Hematopoietic multipotent progenitor cell treated with erythropoietin and hydrocortisone succinate and interleukin-3 and kit ligand, for 6 days (in vitro differentiated cells): ENCODE data around the gene LCMT2.
"Not testable (repeated sequence)": the region's sequence is repeated elsewhere in the genome, so short reads cannot be mapped to it uniquely, and the experiment has no call there.

Experiments
- DNase-seq: peaks from one replicate; pipeline ENCODE4 v3.0.0-alpha.2; 2015

The LCMT2 gene

DNA sequence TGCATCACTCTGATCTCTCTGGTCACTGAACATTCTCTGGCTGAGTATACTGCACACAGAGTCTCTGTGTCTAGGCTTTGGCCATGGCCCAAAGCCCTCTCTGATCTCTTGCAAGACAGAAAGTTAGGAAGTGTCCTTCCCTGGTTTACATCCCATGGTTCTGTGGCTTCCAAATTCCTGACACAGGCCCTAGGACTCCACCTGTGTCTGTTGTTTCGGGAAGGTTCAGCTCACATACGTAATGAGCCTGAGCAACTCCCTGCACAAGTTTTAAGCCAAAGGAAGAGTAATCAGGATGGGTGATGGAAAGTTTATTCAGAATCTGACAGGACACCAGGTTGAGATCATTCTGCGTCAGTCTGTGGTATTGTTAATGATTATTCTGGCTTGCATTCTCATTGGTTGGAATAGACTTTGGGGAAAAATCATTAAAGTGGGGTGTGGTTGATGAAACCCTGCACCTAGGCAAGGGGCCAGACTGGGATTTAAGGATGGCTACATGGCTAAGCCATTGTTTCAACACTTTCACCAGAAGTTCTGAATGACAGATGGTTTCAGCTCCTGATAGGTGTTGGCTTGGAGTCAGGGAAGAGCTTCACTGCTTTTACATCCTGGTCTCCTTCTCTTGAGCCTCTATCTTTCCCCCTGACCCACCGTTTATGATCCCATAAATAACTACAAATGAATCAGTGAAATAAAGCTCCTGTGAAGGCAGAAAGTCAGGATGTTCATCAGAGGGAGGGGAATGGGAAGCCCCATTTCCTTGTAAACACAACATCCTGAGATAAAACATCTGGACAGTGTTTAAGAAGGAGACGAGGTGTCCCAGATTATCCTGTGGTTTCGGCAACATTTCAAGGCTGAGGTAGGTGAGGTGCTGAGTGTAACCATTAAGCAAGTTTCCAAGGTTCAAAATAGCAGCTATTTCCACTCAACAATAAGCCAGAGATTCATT, 14.1 kb downstream of the LCMT2 start:
- no peak for DNase-seq

- DNase-seq: no peak
These were observed 16.2 kb downstream of the LCMT2 start for GRCh38 chr15:43314171-43314570.

GRCh38 chr15:43312378-43312777, 18.0 kb downstream of the LCMT2 start:
- DNase-seq: no peak

DNA sequence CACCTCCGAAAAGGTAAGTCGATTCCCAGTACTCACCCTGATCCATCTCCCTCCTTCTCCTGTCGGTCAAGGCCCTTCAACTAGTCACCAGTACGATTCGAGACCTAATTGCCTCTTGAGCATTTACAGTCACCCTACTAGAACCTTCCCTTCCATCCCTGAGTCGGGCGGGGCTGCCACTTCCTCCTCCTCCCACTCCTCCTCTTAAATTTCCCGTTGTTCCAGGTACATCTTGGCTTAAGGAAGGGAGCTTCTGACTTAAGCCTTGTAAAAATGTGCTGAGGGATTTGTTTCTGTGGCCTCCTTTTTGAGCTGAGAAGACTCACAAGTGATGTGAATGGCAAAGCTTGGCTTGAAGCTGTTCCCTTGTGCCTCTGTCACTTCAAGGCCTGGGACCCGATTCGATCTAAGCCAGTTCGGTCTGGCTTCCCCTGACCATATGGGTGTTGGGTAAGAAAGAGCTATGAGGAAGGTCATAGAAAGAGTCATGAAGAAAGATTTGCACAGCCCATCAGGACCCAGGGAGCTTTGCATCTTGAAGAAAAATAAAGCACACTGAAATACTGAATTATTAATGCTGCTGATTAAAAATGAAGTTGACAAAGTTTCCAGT, 28.1 kb downstream of the LCMT2 start, which contains the start of gene TGM7:
TSS of gene TGM7 (minus strand) at position 51 of the 613 bp plus-strand sequence.
- DNase-seq: no peak

- no peak for DNase-seq
These were observed 30.5 kb downstream of the LCMT2 start for GRCh38 chr15:43299884-43300283.

DNA sequence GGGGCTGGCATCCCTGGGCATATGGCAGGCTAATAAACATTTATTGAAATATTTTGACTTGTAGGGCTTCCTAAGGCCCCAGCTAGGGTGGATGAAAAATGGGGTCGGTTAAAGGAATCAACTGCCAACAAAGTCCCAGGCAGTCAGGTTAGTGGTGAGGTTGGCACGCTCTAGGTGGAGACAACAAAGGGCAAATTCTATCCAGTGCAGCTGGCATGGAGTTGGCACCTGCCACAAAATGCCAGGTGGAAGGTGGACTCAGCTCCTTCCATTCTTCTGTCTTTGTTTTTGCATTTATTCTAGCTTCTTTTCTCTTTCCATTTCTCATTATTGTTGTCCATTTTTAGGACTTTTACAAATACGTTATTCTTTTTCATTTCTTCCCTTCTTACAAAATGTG, 31.0 kb downstream of the LCMT2 start:
- DNase-seq: no peak

DNA sequence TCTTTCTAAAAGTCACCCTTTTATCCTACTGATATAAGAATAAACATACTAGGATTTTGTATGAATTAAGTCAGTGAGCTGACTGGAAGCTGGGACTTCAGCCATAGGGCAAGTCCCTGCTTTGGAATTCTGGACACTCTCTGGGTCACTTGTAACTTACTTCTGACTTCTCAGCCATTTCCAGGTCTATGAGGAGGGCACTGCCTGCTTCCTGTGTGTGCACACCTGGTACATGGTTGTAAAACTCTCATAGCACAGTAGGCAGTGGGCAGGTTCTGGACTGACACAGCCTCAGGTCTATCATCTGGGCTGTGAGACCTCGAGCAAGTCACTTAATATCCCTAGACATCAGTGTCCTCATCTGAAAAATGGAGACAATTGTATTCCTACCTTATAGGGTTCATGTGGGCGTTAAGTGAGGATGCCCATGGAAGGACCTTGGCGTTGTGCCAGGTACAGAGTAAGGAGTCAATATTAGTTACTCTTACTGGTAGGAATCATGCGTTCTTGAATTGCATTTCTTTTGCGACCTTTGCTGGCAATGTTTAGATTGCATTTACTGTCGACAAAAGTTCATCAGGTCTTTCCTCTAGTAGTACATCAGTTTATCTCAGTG, 36.2 kb downstream of the LCMT2 start:
- no peak for DNase-seq

DNA sequence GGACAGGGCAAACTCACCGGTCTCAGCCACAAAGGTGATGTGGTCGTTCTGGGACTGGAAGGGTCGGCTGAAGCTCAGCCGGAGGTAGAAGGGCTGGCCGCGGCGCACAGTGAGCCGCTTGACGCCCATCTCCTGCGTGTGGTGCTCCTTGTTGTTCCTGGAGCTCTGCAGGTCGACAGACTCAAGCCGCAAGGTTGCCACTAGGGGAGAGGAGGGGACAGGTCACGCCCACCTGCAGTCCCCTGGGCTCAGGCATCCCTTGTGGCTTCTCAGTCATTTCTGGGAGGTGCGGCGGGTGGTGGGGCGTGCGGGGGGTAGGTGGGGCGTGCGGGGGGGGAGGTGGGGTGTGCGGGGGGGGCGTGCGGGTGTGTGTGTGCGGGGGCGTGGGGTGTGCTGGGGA, 36.9 kb downstream of the LCMT2 start:
- DNase-seq: peak; percentile 39

- no peak for DNase-seq
These were observed 37.8 kb downstream of the LCMT2 start for GRCh38 chr15:43292375-43293078.

DNA sequence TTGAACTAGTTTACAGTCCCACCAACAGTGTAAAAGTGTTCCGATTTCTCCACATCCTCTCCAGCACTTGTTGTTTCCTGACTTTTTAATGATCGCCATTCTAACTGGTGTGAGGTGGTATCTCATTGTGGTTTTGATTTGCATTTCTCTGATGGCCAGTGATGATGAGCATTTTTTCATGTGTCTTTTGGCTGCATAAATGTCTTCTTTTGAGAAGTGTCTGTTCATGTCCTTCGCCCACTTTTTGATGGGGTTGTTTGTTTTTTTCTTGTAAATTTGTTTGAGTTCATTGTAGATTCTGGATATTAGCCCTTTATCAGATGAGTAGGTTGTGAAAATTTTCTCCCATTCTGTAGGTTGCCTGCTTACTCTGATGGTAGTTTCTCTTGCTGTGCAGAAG, 40.7 kb downstream of the LCMT2 start:
- DNase-seq: not testable (repeated sequence)

DNA sequence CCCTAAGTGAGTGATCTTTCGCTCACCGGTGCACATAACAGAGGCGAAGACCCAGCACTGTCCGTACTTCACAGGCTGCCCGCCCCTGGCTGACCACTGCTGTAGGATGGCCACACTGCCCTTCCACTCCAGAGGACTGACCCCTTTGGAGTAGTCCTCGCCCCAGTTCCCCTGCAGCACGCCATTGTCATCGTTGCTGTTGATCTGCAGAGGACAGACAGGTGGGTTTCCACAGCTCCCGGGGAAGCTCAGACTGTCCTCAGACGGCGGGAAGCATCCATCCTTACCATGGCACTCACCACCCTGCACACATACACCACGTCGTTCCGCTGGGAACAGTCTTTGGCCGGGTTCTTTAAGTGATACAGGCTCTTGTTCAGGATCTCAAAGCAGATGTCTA, 43.1 kb downstream of the LCMT2 start:
- no peak for DNase-seq

DNA sequence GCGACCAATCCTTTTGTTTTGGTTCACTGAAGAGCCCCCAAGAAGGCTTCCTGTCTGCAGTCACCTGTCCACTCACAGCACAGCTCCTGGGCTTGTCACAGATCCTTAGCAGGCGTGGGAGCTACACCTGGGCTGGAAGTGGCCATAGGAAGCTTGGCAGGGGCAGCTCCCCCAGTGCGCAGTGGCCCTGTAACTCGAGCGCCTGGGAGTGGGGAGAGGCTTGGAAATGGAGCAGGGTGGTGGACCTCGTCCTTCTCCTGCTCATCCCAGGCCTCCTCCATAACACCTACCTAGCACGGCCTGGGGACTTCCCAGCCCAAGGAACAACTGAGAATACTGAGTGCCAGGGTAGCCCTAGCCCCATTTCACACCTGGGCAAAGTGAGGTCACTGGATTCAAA, 44.3 kb downstream of the LCMT2 start:
- no peak for DNase-seq

- DNase-seq: peak; percentile 92
These were observed 44.8 kb downstream of the LCMT2 start for GRCh38 chr15:43285609-43286037.

GRCh38 chr15:43283526-43283925, 46.8 kb downstream of the LCMT2 start:
- DNase-seq: no peak

DNA sequence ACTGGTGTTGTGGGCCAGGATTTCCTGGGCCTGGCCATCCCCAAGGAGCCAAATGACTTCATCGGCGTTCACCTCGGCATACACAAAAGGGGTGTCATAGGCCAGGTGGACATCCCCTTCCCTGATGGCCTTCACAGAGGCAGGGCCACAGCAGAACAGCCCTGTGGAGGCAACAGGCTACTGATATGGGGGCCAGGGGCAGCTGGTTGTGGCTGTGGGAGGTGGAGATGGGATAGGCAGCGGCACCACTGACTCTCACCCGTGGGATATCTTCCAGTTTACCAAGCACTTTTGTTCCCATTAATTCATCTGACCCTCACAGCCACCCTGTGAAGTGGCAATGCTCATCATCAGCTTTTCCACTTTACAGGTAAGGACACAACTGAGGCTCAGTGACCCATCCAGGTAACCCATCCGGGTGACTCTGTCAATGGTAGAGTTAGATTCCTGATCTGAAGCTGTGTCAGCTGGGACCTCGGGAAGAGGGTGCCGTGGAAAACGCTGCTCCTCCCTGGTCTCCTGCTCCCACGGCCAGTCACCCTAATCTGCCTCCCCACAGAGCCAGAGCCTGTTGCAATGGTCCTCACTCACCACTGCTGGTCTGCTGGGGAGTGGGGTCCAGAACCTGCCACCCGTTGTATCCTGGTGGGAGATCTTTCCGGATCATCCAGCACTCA, 48.3 kb downstream of the LCMT2 start:
- DNase-seq: no peak

DNA sequence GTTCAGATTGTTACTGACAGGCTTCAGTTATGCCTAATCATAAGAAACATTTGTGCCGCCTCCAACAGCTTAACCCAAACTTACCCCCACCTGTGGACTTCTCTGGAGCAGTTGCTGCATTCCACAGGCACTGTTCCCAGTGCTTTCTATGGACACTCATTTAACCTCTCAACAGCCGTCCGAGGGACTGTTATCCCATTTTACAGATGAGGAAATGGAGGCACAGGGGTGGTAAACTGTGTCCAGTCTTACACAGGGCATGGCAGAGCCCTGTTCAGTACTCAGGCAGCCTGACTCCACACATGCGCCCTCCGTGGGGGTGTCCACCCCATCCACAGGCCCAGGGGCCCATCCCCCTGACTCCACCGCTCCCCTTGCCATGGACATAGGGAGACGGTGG, 49.4 kb downstream of the LCMT2 start:
- DNase-seq: no peak

GRCh38 chr15:43279496-43279895, 50.9 kb downstream of the LCMT2 start:
- DNase-seq: no peak

- no peak for DNase-seq
These were observed 51.5 kb downstream of the LCMT2 start for GRCh38 chr15:43278869-43279268.

DNA sequence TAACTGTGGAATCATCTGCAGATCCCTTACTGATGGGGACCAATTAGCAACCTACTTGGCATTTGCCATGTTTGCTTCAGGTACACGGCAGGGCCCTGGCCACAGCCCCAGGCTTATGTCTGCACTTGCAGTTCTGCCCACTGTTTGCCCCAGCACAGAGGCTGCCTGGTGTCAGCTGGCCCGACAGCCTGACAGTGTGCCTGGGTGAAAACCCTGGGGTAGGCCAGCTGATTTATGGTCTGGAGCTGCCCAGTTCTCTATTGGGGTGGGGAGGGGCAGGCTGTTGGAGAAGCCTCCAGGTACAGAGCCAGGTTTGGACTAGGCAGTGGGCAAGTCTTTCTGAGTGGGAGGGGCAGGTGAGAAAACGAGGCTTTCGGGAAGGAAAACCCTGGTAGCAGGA, 52.5 kb downstream of the LCMT2 start:
- DNase-seq: no peak

GRCh38 chr15:43277231-43277823, 53.0 kb downstream of the LCMT2 start:
- DNase-seq: no peak

GRCh38 chr15:43276563-43277200, 53.7 kb downstream of the LCMT2 start:
- no peak for DNase-seq
